ENCODE measurements around the gene NCKAP5.
"Not testable (repeated sequence)": the region's sequence is repeated elsewhere in the genome, so short reads cannot be mapped to it uniquely, and the experiment has no call there.

NCKAP5 gene

GRCh38 chr2:133252780-133253355 is 315.4 kb downstream of the NCKAP5 start:
- no peak for DNase-seq

DNA sequence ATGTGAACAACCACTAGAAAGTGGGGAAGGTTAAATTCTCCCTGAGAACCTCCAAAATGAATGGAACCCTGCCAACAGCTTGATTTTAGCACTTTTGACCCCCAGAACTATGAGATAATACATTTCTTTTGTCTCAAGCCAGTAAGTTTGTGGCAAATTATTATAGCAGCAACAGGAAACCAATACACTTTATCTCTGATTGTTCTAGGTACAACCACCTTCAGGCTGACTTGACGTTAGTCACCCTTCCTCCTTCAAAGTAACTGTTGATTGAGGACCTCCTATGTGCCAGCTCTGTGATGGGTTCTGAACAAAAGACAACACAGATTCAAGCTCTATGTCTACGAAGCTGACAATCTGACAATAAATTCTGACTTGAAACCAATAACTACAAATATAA is 318.9 kb downstream of the NCKAP5 start:
- no peak for DNase-seq

- no peak for DNase-seq
Measured at GRCh38 chr2:133248264-133248663, 320.0 kb downstream of the NCKAP5 start.

DNA sequence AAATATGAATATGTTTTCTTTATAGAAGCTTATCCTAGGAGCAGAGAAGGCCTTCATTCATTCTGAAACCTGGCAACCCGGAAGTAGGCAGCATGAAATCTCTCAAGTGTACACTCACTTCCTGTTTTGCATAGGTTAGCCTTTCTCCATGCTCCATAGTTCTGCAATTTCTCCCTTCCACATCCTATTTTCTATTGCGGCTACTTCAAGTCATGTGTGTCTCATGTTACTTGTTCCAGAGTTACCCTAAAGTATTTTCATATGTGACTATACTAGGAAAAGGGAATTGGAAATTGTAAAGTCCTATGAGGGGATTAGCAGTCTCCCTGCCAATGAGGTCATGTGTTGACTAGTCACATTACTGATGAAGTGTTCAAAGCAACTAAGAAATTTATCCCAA is 320.6 kb downstream of the NCKAP5 start:
- no peak for DNase-seq

- no peak for DNase-seq
Measured at GRCh38 chr2:133241224-133241571, 327.1 kb downstream of the NCKAP5 start.

DNA sequence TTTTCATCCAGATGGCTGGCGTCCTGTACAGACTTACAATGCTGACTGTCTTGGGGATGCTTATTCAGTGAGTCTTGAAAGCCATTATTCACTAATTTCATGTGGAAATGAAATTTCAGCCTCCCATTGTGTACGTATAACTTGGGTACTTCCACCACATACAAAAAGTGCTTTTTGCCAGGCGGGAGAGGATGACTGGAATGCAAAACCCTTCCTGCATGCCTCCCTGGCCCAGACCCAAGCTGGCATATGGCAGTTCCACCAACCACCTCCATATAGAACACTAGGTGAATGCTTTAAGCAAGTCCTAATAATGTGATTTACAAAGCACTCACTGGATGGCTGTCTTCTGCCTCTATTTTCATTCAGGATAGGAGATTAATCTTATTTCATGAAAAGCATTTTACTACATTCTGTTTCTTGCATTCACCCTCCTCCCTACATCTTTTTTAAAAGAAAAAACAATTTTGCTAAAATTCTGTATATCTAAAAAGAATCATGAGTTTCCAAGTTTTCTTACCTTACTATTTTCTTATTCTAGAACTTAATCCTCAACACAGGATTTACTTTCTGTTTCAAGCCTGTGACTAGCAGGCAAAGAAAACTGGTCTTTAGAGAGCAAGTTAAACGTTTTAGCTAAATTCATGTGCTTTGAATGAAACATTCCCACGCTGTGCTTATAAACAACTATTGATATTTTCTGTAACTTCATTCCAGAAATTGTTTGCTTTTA is 327.6 kb downstream of the NCKAP5 start:
- DNase-seq = no peak

- no peak for DNase-seq
Measured at GRCh38 chr2:133235968-133236367, 332.3 kb downstream of the NCKAP5 start.

DNA sequence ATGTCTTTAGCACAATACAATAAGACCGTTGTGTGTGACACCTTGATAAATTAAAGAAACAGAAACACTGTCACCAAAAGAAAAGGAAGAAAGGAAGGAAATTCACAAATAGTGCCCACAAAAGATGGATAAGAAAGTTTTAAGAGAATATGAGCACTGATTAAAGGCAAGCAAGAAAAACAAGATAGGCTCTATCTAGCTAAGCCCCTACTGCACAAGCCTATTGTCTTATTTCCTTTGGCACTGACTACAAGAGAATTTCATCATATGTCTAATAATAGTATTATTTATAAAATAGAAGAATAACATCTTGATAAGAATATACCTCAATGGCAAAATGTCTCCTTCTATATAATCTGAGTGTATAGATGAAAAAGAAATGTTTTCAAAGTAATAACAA is 335.7 kb downstream of the NCKAP5 start:
- no peak for DNase-seq

- DNase-seq = no peak
Measured at GRCh38 chr2:133231264-133231663, 337.0 kb downstream of the NCKAP5 start.

DNA sequence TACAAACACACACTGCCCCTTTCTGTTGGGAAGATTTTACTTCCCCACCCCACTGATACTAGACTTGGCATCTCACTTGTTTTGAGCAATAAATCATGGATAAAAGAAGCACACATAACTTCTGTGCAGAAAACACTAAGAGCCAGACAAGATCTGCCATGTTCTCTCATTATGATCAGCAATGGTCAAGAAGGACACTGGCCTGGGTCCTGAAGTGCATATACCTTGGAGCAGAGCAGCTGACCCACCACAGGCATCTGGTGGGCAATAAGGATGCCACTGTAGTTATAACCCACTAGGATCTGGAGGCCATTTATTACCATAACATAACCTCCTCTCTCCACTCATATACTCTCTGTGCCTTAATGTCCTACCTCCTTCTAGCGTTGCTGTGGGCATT is 338.3 kb downstream of the NCKAP5 start:
- DNase-seq = no peak

GRCh38 chr2:133223226-133223625 is 345.0 kb downstream of the NCKAP5 start:
- DNase-seq = peak; percentile 51

GRCh38 chr2:133221398-133221797 is 346.9 kb downstream of the NCKAP5 start:
- DNase-seq = no peak

DNA sequence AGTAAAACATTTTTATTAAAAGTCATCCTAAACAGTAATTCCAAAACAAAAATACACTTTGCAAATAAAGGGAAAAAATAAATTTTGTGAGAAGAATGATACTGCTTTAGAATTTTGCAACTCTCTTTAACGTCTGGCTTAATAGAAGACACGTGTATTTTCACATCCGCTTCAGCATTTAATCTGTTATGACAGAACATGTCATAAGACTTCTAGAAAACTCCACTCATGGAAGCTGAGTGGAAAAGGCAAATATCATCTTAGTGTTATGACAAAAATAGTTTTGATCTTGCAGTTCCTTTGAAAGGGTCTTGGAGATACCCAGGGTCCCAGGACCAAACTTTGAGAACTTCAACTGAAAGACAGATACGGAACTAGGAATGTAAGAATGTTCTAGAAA is 350.1 kb downstream of the NCKAP5 start:
- DNase-seq = no peak

DNA sequence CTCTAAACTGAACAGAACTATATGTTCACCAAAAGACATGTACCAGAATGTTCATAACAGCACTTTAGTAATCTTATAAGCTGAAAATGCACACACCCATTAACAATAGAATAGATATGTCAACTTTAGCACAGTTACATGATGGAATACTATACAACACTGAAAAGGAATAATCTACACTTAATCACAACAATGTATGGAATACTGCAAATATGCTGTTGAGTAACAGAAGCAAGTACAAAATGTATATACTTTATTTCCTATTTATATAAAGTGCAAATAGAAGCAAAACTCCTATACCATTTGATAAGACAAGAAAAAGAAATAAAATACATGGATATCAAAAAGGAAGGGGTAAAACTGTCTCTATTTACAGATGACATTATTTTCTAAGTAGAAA is 352.8 kb downstream of the NCKAP5 start:
- DNase-seq = no peak

GRCh38 chr2:133213651-133214050 is 354.6 kb downstream of the NCKAP5 start:
- DNase-seq = no peak

GRCh38 chr2:133209325-133209724 is 358.9 kb downstream of the NCKAP5 start:
- DNase-seq = no peak

GRCh38 chr2:133206666-133207065 is 361.6 kb downstream of the NCKAP5 start:
- not testable (repeated sequence) for DNase-seq

DNA sequence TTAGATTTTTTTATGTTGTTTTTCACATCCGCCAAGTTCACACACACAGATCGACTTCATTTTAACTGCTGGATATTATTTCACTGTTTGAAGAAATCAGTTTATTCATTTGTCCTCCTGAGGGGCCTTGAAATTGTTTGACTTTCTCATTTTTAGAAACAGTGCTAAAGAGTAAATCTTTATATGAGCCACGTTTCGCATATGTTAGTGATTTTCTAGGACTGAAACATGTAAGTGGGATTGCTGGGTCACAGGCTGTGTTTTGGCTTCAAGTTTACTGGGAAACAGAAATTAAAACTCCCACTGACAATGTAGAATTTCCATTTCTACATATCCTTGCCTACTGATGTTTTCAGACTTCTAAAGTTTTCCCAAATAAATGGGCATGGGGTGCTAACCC is 363.8 kb downstream of the NCKAP5 start:
- DNase-seq = no peak

DNA sequence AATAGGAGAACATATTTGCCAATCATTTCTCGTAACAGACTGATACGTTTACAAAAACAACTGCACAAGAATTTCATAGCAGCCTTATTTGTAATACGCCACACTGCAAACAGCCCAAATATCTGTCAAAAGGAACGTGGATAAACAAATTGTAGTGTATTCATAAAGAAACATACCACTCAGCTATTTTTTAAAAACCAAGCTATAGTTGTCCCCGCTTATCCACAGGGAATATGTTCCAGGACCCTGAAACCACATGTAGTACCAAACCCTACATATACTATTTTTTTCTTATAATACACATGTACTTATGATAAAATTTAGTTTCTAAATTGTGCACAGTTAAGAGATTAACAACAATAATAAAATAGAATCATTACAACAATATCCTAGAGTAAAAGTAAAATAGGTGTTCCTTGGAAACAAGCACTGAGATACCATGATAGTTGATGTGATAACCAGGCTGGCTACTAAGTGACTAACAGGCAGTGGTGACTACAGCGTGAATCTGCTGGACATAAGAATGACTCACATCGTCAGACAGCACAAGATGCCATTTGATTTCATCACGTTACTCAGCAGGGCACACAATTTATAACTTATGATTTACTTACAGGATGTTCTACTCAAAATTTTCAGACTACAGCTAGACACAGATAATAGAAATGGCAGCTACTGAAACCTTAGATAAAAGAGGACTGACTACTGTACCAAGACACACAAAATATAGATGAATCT is 367.4 kb downstream of the NCKAP5 start:
- DNase-seq = no peak

- no peak for DNase-seq
Measured at GRCh38 chr2:133198678-133199077, 369.6 kb downstream of the NCKAP5 start.

DNA sequence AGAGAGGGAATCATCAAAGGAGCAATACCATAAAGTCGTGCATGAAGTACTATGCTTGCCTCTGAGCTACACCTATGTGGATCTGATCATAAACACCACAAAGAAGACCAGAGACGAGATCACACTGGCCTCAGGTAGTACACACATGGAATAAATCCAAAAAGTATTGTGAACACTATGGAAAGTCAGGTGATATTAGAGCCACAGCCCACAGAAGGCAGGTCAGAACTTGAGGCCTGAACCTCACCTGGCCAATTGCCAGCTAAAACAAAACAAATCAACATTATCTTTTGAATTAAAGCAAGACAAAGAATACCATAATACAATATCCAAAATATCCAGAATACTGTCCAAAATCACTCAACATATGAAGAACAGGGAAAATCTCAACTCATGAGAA is 371.1 kb downstream of the NCKAP5 start:
- peak; percentile 7 for DNase-seq

- no peak for DNase-seq
Measured at GRCh38 chr2:133194777-133195335, 373.4 kb downstream of the NCKAP5 start.

GRCh38 chr2:133194362-133194655 is 374.0 kb downstream of the NCKAP5 start:
- no peak for DNase-seq
